GM12878 (cell line): ENCODE data around the gene DNAJB2. TPM values are rescaled to one million over a fixed set of nuclear protein-coding genes. Genes with fewer than 3 reads are reported as not detected.

Experiments
- EZH2 ChIP-seq: IDR thresholded peaks from 2 replicates; pipeline ENCODE4 v1.6.1; 2012; ENCODE audit warnings: low read depth, mild to moderate bottlenecking, control low read depth, inconsistent platforms, low read length, borderline replicate concordance; ENCODE audit not compliant: control insufficient read depth
- GATAD2B ChIP-seq: fragments of 450-650 bp; conservative IDR thresholded peaks from 2 replicates; pipeline ENCODE4 v1.6.1; 2017; ENCODE audit warnings: low read depth, mild to moderate bottlenecking, moderate library complexity
- RAD21 ChIP-seq: IDR thresholded peaks from 2 replicates; pipeline ENCODE4 v1.6.1; 2011; ENCODE audit warnings: mild to moderate bottlenecking, low read depth, low read length, moderate library complexity; ENCODE audit not compliant: insufficient read depth
- RUNX3 ChIP-seq: IDR thresholded peaks from 2 replicates; pipeline ENCODE4 v1.6.1; 2012; ENCODE audit warnings: low read length, inconsistent platforms
- SMARCA5 ChIP-seq: fragments of 450-650 bp; IDR thresholded peaks from 2 replicates; pipeline ENCODE4 v1.6.1; 2017; ENCODE audit warnings: mild to moderate bottlenecking
- SMC3 ChIP-seq: IDR thresholded peaks from 2 replicates; pipeline ENCODE4 v1.6.1; 2011; ENCODE audit warnings: low read length, improper control_type of control experiment, borderline replicate concordance
- SREBF1 ChIP-seq: IDR thresholded peaks from 2 replicates; pipeline ENCODE4 v1.6.1; 2012; ENCODE audit warnings: mild to moderate bottlenecking, low read length
- polyA plus RNA-seq, 11 experiments: library from polyadenylated mRNA; depleted of rRNA in 4 of 11; unstranded in 6 of 11; stranded (reverse) in 5 of 11; fragments of >200 nt; fragmentation: Nextera tagmentation in 4 of 11; fragmentation: Illumina TruSeq in 1 of 11; extraction: Ambion mirVana in 4 of 11; extraction: Trizol in 1 of 11; gene quantifications; 1 replicate in 1 of 11; 2 replicates in 10 of 11; pipeline versions ENCODE4 v1.2.1 to v1.2.3, GENCODE V29; 2011 to 2016; ENCODE audit warnings: inconsistent platforms in 2 of 11, missing spikeins in 2 of 11, low read depth in 1 of 11
- total RNA-seq, 4 experiments: library from RNA; depleted of rRNA in 3 of 4; stranded (reverse); fragments of >200 nt in 3 of 4; fragmentation: Illumina TruSeq in 1 of 4; extraction: Trizol in 1 of 4; gene quantifications; 2 replicates each; pipeline versions ENCODE4 v1.2.1 to v1.2.3, GENCODE V29; 2013 to 2021
- TF ChIP-seq, protein P1 (sequence below): IDR thresholded peaks from 2 replicates; pipeline ENCODE4 v1.6.1; 2012; ENCODE audit warnings: low read depth, low read length, improper control_type of control experiment
- TF ChIP-seq, protein P2 (sequence below): fragments of 450-650 bp; conservative IDR thresholded peaks from 2 replicates; pipeline ENCODE4 v1.6.1; 2017; ENCODE audit warnings: mild to moderate bottlenecking, moderate library complexity

The DNAJB2 gene
- total and polyA plus RNA-seq, 10 of the 15 experiments (the other 5 are each of a cell fraction or from before 2014, with no cell fraction given) = 0.26 to 36.5 (median 12.5) TPM

DNA sequence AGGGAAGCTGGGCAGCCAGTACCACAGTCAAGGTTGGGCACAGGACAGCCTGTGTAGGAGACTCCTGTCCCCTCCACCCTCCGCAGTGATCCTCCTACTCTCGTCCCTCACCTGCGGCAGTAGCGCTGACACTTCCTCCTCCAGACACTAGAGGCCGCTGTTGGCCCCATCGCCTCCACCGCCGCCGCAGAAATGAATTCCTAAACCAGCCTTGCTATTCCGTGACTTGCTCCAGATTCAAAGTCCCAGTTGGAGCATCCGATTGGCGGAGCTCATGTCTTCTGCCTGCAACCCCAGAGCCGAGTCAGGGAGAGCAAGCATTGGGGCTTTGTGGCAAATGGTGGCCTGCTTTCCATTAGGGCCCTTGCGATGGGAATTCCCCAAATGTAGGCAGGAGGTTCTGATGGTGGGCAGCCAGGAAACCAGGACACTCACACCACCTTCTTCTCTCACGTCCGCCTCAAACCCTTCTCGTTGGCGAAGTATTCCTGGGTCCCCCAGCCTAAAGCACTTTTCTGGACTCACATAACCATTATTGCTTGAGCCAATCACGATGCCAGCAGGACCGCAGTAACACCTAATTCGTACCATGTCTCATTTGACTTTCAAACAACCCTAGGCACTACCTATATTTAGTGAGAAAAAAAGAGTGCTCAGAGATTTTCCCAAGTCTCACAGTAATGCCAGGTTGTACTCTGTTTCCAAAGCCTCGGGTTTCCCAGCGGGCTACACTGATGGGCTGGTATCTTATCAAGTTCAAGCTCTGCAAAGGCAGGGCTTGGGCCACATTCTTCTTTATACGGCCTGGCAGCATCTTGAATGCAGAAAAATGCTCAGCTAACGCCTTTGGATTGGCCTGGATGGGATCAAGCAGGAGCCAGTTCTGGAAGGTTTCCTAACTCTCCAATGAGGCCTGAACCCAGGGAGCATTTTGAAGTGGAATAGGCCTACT is 1.2 kb upstream of the DNAJB2 start (continued):
- TF ChIP-seq EZH2 (no peak), SMC3 (peak; percentile 56; the same call in 1 of the 2 replicates), SREBF1 (no peak), RAD21 (peak; percentile 57), SMARCA5 (peak; percentile 90; the same call in 1 of the 2 replicates), RUNX3 (peak; percentile 59), GATAD2B (peak; percentile 42)
- TF ChIP-seq, protein P1, sequence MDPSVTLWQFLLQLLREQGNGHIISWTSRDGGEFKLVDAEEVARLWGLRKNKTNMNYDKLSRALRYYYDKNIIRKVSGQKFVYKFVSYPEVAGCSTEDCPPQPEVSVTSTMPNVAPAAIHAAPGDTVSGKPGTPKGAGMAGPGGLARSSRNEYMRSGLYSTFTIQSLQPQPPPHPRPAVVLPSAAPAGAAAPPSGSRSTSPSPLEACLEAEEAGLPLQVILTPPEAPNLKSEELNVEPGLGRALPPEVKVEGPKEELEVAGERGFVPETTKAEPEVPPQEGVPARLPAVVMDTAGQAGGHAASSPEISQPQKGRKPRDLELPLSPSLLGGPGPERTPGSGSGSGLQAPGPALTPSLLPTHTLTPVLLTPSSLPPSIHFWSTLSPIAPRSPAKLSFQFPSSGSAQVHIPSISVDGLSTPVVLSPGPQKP = no peak
- TF ChIP-seq, protein P2, sequence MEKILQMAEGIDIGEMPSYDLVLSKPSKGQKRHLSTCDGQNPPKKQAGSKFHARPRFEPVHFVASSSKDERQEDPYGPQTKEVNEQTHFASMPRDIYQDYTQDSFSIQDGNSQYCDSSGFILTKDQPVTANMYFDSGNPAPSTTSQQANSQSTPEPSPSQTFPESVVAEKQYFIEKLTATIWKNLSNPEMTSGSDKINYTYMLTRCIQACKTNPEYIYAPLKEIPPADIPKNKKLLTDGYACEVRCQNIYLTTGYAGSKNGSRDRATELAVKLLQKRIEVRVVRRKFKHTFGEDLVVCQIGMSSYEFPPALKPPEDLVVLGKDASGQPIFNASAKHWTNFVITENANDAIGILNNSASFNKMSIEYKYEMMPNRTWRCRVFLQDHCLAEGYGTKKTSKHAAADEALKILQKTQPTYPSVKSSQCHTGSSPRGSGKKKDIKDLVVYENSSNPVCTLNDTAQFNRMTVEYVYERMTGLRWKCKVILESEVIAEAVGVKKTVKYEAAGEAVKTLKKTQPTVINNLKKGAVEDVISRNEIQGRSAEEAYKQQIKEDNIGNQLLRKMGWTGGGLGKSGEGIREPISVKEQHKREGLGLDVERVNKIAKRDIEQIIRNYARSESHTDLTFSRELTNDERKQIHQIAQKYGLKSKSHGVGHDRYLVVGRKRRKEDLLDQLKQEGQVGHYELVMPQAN = peak; percentile 36; the same call in 1 of the 2 replicates
